ENCODE results near the gene PUM1.
A peak's percentile ranks its signal among the peaks of the same experiment; 100 is the strongest.

Gene PUM1

DNA sequence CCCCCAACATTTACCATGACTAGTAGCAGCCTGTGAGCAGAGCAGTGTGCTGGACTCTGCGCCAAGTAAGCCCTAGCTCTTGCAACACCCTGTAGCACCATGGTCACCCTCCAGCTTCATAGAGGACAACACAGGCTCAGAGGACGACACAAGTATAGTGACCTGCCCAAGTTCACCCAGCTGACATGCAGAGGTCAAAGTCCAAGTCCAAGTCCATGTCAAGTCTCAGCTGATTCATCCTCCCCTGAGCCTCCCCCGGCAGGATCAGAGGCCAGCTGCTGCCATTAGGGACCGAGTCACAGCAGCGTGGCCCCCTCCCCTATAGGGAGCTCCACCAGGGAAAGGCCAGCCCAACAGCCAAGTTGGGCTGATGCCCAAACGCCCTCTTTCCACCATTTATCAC is 172.8 kb downstream of the PUM1 start:
- no peak overlapping the region for H3K9ac ChIP-seq (ENCODE audit: low read length)
- no peaks in the 10 kb centered on the region for H3K36me3 ChIP-seq (ENCODE audit: control insufficient read depth, insufficient read depth, low read length, severe bottlenecking)
- no peaks in the 10 kb centered on the region for H3K9me3 ChIP-seq (ENCODE audit: control insufficient read depth, low read length)
- H3K4me1 ChIP-seq (ENCODE audit: control insufficient read depth, insufficient read depth, low read length), result peaks cover 26% of the 10 kb centered on the region
- H3K27me3 ChIP-seq (replicated peaks; ENCODE audit: control insufficient read depth, insufficient read depth, low read length), result no peaks in the 10 kb centered on the region
- DNase-seq (ENCODE audit: low read depth), result no peak
- no peak overlapping the region for H3K4me3 ChIP-seq (ENCODE audit: low read length)

DNA sequence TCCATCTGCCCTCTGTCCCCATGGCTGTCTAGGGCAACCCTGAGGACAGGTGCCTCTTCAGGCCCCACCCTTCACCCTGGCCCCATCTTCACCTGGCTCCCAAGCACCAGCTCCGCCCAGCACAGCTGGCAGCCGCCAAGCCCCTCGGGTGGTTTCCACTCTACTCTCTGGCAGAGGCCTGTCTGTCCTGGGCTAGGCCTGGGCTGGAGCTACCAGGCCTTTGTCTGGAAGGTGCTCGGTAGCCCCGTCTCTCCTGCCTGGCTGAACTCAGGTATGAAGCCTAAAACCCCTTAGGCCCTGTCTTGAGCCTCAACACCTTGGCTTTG is 174.3 kb downstream of the PUM1 start:
- Histone ChIP-seq H3K9me3 (ENCODE audit: control insufficient read depth, low read length) (no peaks in the 10 kb centered on the region), H3K36me3 (ENCODE audit: control insufficient read depth, insufficient read depth, low read length, severe bottlenecking) (no peaks in the 10 kb centered on the region), H3K4me1 (ENCODE audit: control insufficient read depth, insufficient read depth, low read length) (peaks cover 28% of the 10 kb centered on the region), H3K27me3 (replicated peaks; ENCODE audit: control insufficient read depth, insufficient read depth, low read length) (no peaks in the 10 kb centered on the region), H3K4me3 (ENCODE audit: low read length) (no peak overlapping the region), H3K9ac (ENCODE audit: low read length) (no peak overlapping the region)
- no peak for DNase-seq (ENCODE audit: low read depth)

- Histone ChIP-seq H3K9me3 (ENCODE audit: control insufficient read depth, low read length) (no peaks in the 10 kb centered on the region), H3K27me3 (replicated peaks; ENCODE audit: control insufficient read depth, insufficient read depth, low read length) (no peaks in the 10 kb centered on the region), H3K4me3 (ENCODE audit: low read length) (no peak overlapping the region), H3K9ac (ENCODE audit: low read length) (no peak overlapping the region), H3K36me3 (ENCODE audit: control insufficient read depth, insufficient read depth, low read length, severe bottlenecking) (no peaks in the 10 kb centered on the region), H3K4me1 (ENCODE audit: control insufficient read depth, insufficient read depth, low read length) (peaks cover 24% of the 10 kb centered on the region)
- DNase-seq (ENCODE audit: low read depth), result no peak
Measured at GRCh38 chr1:30890502-30891226, 174.9 kb downstream of the PUM1 start.

DNA sequence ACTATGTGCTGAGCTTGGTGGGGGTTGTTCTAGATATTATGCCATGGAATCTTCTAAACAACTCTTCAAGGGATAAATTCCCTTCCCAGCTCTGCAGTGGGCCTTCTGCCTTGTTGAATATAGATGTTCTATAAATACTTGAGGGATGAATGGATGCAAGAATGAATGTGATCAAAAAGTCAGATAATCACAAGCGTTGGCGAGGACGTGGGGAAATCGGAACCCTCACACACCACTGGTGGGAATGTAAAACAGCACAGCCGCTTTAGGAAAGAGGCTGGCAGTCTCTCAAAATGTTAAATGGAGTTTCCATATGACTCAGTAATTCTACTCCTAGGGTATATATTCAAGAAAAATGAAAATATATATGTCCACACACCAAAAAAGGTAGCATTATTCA is 176.0 kb downstream of the PUM1 start:
- H3K4me3 ChIP-seq (ENCODE audit: low read length), result no peak overlapping the region
- peak; percentile 37 for DNase-seq (ENCODE audit: low read depth)
- no peak overlapping the region for H3K9ac ChIP-seq (ENCODE audit: low read length)
- H3K4me1 ChIP-seq (ENCODE audit: control insufficient read depth, insufficient read depth, low read length), result peaks cover 24% of the 10 kb centered on the region
- no peaks in the 10 kb centered on the region for H3K9me3 ChIP-seq (ENCODE audit: control insufficient read depth, low read length)
- no peaks in the 10 kb centered on the region for H3K27me3 ChIP-seq (replicated peaks; ENCODE audit: control insufficient read depth, insufficient read depth, low read length)
- no peaks in the 10 kb centered on the region for H3K36me3 ChIP-seq (ENCODE audit: control insufficient read depth, insufficient read depth, low read length, severe bottlenecking)

- no peaks in the 10 kb centered on the region for H3K36me3 ChIP-seq (ENCODE audit: control insufficient read depth, insufficient read depth, low read length, severe bottlenecking)
- H3K4me1 ChIP-seq (ENCODE audit: control insufficient read depth, insufficient read depth, low read length), result peaks cover 24% of the 10 kb centered on the region
- no peaks in the 10 kb centered on the region for H3K27me3 ChIP-seq (replicated peaks; ENCODE audit: control insufficient read depth, insufficient read depth, low read length)
- no peak for DNase-seq (ENCODE audit: low read depth)
- H3K4me3 ChIP-seq (ENCODE audit: low read length), result no peak overlapping the region
- peak overlapping the region; percentile 56 for H3K9ac ChIP-seq (ENCODE audit: low read length)
- H3K9me3 ChIP-seq (ENCODE audit: control insufficient read depth, low read length), result no peaks in the 10 kb centered on the region
Measured at GRCh38 chr1:30888975-30889374, 176.5 kb downstream of the PUM1 start.

GRCh38 chr1:30888391-30888790 is 177.1 kb downstream of the PUM1 start:
- H3K27me3 ChIP-seq (replicated peaks; ENCODE audit: control insufficient read depth, insufficient read depth, low read length), result no peaks in the 10 kb centered on the region
- peak overlapping the region; percentile 56 for H3K9ac ChIP-seq (ENCODE audit: low read length)
- DNase-seq (ENCODE audit: low read depth), result peak; percentile 84
- no peak overlapping the region for H3K4me3 ChIP-seq (ENCODE audit: low read length)
- no peaks in the 10 kb centered on the region for H3K36me3 ChIP-seq (ENCODE audit: control insufficient read depth, insufficient read depth, low read length, severe bottlenecking)
- H3K4me1 ChIP-seq (ENCODE audit: control insufficient read depth, insufficient read depth, low read length), result peaks cover 24% of the 10 kb centered on the region
- no peaks in the 10 kb centered on the region for H3K9me3 ChIP-seq (ENCODE audit: control insufficient read depth, low read length)

DNA sequence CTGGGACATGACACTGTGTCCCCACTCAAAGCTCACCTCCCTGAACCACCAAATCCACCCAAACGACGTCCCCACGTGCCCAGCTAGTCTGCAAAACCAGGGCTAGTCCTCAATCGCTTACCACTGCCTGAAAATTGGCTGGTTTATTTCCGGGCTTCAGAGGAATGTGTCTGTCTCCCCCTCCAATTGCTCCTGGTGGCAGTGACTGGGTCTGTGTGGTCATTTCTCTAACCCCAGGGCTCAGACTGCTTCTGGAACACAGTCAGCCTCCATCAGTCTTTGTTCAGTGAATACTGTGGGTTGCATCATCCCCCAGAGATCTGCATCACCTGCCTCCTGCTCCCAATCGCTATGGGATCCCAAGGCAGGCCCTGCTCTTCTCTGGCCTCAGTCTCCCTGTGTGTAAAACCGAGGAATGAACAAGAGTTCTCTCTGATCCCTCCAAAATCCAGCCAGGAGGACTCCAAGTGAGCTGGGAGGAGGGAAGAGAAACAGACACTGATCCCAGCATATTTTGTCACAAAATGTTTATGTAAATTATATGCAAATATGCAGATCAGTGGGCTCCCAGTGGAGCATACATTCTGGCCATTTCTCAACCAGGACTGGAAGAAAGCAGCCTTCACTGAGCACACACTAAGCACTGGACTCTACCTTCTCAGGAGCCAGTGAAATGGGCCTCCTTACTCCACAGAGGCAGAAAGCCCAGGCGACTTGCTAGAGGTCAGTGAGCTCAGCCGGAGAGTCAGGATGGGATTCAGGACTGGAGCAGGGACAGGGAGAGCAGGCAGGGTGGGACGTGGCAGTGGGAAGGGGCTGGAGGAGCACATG is 177.8 kb downstream of the PUM1 start:
- H3K9me3 ChIP-seq (ENCODE audit: control insufficient read depth, low read length), result no peaks in the 10 kb centered on the region
- H3K36me3 ChIP-seq (ENCODE audit: control insufficient read depth, insufficient read depth, low read length, severe bottlenecking), result no peaks in the 10 kb centered on the region
- peak; percentile 63 for DNase-seq (ENCODE audit: low read depth)
- no peaks in the 10 kb centered on the region for H3K27me3 ChIP-seq (replicated peaks; ENCODE audit: control insufficient read depth, insufficient read depth, low read length)
- H3K4me1 ChIP-seq (ENCODE audit: control insufficient read depth, insufficient read depth, low read length), result peaks cover 26% of the 10 kb centered on the region
- no peak overlapping the region for H3K4me3 ChIP-seq (ENCODE audit: low read length)
- H3K9ac ChIP-seq (ENCODE audit: low read length), result peak overlapping the region; percentile 56

DNA sequence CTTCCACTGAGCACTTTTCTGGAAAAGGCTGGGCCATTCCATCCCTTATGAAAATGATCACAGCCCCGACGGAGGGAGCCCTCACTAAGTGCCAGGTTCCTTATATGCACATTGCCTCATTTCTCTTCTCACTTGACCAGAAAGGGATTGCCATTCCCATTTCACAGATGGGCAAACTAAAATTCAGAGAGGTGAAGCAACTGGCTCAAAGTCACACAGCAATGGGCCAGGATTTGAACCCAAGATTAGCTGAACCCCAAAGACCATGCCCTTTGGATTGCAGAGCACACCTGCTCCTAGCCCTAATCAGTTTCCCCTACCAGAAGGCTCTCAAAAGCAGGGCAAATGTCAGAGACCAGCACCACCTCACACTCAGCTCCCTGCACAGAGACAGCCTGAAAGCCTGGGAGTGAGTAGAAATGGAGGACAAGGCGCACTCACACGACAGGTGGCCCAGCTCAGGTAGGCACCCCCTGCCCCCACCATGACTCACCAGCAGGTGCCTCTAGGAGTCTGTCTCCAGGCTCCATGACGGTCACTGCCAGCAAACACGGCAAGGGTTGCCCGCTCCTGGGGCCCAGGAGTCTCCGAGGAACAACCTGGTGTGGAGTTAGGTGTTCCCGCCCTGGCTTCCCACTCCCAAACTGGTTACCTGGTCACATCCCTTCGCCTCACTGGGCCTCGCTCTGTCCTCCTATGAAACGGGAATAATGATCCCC is 178.6 kb downstream of the PUM1 start:
- Histone ChIP-seq H3K4me3 (ENCODE audit: low read length) (no peak overlapping the region), H3K36me3 (ENCODE audit: control insufficient read depth, insufficient read depth, low read length, severe bottlenecking) (no peaks in the 10 kb centered on the region), H3K9me3 (ENCODE audit: control insufficient read depth, low read length) (no peaks in the 10 kb centered on the region), H3K4me1 (ENCODE audit: control insufficient read depth, insufficient read depth, low read length) (peaks cover 28% of the 10 kb centered on the region), H3K9ac (ENCODE audit: low read length) (no peak overlapping the region), H3K27me3 (replicated peaks; ENCODE audit: control insufficient read depth, insufficient read depth, low read length) (no peaks in the 10 kb centered on the region)
- no peak for DNase-seq (ENCODE audit: low read depth)

DNA sequence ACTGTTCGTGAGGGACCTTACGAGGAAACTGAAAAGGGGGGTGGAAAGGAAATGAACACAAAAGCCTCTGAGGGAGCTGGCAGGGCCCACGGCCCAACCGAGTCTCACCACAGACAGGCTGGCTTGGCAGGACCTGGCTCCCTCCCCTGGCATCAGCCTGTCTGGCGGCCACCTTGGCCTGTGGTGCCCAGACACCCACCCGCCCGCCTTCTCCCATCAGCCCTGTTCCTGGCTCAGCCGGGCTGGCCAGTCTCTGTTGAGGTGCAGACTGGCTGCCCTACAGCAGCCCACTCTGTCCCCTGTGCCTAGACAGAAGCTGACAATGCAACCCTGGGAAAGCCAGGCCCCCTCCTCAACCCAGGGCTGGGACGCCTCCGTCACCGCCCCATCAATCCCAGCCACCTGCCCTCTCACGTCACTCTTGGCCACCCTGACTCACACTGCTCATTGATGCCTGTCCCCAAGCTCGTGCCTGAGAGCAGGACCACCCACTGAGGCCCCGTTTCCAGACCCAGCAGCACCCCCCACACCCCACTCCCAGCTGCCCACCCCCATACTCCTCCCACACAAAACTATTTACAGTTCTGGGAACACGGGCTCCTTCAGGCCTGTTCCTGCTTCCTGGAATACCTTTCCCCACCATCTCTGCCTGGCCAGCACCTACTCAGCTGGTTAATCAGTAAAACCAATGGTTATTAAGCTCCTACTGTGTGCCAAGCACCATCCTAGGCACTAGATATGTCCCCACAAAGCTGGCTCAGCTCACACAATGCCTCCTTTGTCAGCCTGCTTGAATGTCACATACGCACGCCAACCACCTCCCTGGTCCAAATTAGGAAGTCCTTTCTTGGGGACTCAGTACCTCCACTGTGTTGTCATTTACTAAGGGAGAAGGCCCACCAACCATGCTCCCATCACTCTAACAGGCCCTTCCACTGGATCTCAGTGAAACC is 179.7 kb downstream of the PUM1 start:
- DNase-seq (ENCODE audit: low read depth), result no peak

GRCh38 chr1:30884723-30885122 is 180.8 kb downstream of the PUM1 start:
- Histone ChIP-seq H3K4me1 (ENCODE audit: control insufficient read depth, insufficient read depth, low read length) (peaks cover 28% of the 10 kb centered on the region), H3K27me3 (replicated peaks; ENCODE audit: control insufficient read depth, insufficient read depth, low read length) (no peaks in the 10 kb centered on the region), H3K9me3 (ENCODE audit: control insufficient read depth, low read length) (no peaks in the 10 kb centered on the region)

More for the DNA sequence above, 179.7 kb downstream of the PUM1 start:
- H3K9me3 ChIP-seq (ENCODE audit: control insufficient read depth, low read length), result no peaks in the 10 kb centered on the region
- H3K27me3 ChIP-seq (replicated peaks; ENCODE audit: control insufficient read depth, insufficient read depth, low read length), result no peaks in the 10 kb centered on the region
- no peak overlapping the region for H3K4me3 ChIP-seq (ENCODE audit: low read length)
- no peaks in the 10 kb centered on the region for H3K36me3 ChIP-seq (ENCODE audit: control insufficient read depth, insufficient read depth, low read length, severe bottlenecking)
- no peak overlapping the region for H3K9ac ChIP-seq (ENCODE audit: low read length)
- peaks cover 28% of the 10 kb centered on the region for H3K4me1 ChIP-seq (ENCODE audit: control insufficient read depth, insufficient read depth, low read length)

More at GRCh38 chr1:30884723-30885122, 180.8 kb downstream of the PUM1 start:
- no peak overlapping the region for H3K4me3 ChIP-seq (ENCODE audit: low read length)
- H3K9ac ChIP-seq (ENCODE audit: low read length), result no peak overlapping the region
- no peak for DNase-seq (ENCODE audit: low read depth)
- no peaks in the 10 kb centered on the region for H3K36me3 ChIP-seq (ENCODE audit: control insufficient read depth, insufficient read depth, low read length, severe bottlenecking)

Measured in adipocyte (in vitro differentiated cells).